HG02678 (cell line): ENCODE data around the gene MTRR.
"Not testable (repeated sequence)": the region's sequence is repeated elsewhere in the genome, so short reads cannot be mapped to it uniquely, and the experiment has no call there.

Source experiments
- ATAC-seq: cut with Tn5 transposase; IDR thresholded peaks from one replicate; pipeline ENCODE4 v1.9.1; 2021; ENCODE audit warnings: mild to moderate bottlenecking, moderate library complexity; ENCODE audit not compliant: unreplicated experiment

Gene MTRR

DNA sequence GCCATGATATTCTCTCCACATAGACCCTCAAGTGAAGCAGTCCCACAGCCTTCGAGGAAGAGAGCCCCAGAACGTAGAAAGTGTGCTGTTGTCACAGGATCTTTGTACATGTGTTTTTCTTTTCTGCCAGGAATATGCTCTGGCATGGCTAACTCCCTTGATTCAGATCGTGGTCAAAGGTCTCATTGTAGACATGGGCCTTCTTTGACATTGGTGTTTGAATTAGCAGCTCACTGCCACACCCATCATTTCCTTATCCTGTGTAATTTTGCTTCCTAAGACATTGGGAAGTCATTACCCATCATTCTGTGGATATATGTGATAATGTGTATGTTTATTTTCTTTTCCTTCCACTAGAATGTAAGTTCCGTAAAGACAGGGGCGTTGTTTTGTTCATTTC is 25.5 kb downstream of the MTRR start:
- peak; percentile 4 for ATAC-seq

DNA sequence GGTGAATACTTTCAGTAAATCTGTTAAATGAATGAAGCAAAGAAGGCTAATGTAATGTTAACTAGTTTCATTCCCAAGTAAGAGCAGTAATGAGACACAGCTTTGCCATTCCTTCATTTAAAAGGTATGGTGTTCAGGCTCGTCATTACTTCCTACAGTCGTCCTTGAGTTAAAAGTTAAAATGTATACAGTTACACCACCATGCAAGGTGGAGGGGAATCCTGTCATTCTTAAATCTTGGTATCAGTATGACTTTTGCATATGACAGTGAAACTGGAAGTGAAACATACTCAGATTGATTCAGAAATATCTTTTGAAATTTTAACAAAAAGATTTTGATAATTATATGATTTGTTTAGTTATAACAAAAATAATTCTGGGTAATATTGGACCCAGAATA is 25.9 kb downstream of the MTRR start:
- ATAC-seq: peak; percentile 99

DNA sequence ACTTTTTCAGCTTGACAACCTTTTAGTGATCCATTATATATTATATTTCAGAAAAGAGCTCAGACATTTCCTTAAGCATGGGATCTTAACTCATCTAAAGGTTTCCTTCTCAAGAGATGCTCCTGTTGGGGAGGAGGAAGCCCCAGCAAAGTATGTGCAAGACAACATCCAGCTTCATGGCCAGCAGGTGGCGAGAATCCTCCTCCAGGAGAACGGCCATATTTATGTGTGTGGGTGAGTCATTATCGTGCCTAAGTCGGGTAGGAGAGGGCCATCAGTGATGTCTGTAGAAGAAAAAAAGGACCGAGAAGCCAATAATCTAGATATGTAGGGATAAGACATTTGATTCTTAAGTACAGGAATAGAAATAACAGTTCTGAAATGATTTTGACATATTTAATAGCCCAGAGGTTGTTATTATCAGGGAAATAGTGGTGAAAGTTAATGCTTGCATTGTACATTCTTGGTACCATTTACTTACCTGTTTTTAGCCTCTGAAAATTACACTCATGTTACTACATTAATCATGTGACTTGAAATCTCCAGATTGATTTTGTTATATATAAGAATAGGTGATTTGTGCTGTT is 28.2 kb downstream of the MTRR start:
- ATAC-seq: no peak

DNA sequence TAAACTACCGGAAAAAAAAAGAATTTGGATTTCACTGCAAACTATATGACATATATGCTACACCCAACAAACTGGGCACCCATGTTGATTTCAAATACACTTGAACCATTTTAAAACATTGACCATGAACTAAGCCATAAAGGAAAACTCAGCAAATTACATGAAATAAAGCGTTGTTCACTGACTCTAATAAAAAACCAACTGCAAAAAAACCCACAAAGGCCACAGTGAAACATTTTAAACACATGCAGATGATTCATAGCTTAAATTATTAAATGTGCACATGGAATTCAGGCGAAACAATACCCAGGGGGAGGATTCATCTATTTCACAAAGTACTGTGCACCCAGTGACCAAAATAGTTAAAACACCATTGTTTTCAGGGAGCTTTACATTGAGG is 33.3 kb downstream of the MTRR start:
- ATAC-seq: no peak

DNA sequence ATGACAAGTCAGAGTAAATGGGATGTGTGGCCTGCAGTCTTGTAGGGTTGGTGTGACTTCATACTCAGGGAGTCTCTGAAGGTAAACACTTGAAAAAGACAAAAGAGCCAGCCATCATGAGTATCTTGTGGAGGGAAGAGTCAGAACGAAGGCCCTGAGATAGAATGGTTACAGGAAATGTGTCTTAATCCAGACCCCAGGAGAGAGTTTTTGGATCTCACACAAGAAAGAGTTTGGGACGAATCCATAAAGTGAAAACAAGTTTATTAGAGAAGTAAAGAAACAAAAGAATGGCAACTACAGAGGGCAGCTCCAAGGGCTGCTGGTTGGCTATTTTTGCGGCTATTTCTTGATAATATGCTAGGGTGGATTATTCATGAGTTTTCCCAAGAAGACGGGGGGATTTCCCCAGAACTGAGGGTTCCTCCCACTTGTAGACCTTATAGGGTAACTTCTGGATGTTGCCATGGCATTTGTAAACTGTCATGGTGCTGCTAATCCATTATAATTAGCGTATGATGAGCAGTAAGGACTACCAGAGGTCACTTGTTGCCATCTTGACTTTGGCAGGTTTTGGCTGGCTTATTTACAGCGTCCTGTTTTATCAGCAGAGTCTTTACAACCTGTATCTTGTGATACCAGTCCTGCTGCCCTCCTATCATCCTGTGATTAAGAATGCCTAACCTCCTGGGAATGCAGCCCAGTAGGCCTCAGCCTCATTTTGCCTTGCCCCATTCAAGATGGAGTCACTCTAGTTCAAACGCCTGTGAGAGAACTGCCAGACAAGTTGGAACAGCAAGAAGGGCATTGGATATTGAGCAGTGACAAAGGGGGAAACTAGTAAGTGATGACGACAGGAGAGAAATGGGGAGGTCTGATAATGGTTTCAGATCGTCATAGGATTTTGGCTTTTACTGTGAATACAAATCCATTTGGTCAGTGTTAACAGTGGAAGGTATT is 34.0 kb downstream of the MTRR start:
- no peak for ATAC-seq

DNA sequence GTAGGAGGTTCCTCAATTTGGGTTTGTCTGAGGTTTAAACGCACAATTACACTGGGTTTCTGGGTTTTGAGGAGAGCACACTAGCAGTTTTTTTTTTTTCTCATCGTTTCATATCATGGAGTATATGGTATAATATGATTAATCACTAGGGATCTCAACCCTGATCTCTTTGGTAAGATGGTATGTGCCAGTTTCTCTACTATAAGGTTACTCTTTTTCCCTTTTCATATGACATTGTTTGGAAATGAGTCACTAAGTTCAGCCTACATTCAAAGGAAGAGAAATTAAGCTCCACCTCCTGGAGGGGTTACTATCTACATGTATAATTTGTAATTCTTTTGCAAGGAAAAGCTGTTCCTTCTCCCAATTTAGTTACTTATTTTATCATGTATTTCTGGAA is 35.2 kb downstream of the MTRR start:
- no peak for ATAC-seq

DNA sequence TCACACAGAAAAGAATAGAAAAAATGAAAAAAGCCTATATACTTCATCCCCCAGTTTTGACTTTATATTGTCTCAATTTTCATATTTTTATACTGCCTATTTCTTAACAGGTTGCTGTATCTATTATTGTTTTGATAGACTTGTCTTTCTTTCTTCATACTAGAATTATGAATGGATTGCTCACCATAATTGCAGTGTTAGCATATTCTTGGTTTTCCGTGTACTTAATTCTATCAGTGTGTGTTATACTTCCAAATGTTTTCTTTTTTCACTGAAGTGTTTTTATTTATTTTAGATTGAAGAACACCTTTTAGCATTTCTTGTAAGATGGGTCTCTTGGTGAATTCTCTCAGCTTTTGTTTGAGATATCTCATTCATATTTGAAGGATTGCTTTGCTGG is 38.7 kb downstream of the MTRR start:
- no peak for ATAC-seq

DNA sequence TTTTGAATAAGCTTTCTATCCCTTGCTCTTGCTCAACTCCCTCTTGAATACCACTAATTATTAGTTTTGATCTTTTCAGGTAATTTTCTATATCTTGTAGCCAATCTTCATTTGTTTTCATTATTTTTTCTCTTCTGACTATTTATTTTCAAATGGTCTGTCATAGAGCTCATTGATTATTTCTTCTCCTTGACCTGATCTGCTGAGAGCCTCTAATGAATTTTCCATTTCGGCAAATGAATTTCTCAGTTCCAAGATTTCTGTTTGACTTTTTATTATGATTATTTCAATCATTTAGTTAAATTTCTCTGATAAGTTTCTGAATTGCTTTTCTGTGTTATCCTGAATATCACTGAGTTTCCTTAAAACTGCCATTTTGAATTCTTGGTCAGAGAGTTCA is 39.4 kb downstream of the MTRR start:
- no peak for ATAC-seq

DNA sequence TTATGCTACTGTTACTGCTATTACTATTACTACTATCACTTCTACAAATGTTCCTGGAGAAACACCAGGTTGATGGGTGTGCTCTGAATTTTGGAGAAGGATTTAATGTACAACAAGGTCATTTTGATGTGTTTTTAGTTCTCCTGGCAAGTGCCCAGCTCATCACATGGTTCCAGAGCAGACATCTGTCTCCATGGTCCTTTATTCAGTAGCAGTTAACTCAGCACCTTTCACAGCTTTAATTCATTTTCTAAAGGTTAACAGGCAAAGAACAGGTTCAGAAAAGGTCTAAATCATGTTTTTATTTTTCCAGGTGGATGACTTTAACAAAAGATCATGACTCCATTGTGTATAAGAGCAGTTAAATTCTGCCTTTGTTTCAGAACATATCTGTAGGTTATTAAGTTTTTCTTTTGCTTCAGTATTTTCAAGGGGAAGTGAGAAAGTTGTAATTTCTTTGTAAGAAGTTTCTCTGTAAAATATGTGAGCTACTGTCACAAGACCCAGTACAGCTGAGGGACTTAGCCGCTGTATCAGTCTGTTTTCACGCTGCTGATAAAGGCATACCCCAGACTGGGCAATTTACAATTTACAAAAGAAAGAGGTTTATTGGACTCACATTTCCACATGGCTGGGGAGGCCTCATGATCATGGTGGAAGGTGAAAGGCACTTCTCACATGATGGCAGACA is 41.9 kb downstream of the MTRR start:
- ATAC-seq: peak; percentile 62

DNA sequence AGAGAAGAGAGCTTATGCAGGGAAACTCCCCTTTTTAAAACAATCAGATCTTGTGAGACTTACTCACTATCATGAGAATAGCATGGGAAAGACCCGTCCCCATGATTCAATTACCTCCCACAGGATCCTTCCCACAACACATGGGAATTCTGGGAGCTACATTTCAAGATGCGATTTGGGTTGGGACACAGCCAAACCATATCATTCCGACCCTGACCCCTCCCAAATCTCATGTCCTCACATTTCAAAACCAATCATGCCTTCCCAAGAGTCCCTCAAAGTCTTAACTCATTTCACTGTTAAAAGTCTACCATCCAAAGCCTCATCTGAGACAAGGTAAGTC is 42.5 kb downstream of the MTRR start:
- ATAC-seq: not testable (repeated sequence)

DNA sequence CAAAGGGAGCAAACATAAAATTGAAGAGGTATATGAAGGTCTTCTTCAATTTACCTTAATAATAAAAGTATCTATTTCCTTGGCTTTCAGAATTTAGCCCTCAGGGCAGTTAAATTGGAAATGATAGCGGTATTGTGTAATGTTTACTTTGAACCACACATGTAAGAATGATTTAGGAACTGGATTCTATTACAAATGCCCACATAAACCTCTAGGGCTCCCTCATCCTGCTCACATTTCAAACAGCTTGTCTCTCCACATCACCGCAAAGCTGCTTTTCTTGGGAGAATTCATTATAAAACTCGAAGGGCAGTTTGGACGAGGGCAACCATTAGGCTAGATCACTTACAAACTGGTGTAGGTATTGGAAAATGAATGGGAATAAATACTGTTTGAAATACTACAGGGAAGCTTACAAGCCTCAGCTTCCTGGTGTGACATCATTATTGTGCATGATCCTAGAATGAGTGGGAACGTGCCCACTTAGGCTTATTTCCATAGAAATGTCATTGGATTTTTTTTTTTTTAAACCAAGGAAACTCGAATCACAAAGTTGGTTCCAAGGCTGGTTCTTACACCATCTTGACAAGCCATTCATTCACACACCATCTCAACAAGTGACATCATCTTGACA is 47.3 kb downstream of the MTRR start:
- ATAC-seq: no peak

DNA sequence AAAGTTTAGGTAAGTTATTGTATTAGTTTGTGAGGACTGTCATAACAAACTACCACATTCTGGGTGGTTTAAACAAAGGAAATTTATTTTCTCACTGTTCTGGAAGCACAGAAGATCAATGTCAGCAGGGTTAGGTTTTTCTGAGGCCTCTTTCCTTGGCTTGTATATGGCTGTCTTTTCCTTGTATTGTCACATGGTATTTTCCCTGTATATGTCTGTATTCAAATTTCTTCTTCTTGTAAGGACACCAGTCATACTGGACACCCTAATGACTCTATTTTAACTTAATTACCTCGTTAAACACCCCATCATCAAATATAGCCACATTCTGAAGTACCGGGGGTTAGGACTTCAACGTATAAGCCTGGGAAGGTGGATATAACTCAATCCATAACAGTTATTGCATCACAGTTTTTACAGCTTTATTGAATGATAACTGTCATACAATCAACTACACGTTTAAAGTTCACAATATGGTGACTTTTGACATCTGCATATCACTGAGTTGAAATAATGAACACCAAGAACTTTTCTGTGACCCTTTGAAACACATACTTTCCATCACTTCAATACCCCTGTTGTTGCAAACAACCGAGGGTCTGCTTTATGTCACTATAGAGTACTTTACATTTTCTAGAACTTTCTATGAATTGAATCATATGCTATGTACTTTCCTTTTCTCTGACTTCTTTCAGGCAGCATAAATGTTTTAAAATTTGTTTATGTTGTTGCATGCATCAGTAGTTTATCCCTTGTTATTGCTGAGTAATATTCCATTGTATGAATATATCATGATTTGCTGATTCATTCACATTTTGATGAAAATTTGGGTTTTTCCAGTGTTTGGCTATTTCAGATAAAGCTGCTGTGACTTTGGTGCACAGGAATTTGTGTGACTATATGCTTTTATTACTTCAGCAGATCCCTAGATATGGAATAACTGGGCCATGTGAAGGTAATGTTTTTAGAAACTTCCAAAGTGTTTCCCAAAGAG is 48.5 kb downstream of the MTRR start:
- ATAC-seq: no peak

DNA sequence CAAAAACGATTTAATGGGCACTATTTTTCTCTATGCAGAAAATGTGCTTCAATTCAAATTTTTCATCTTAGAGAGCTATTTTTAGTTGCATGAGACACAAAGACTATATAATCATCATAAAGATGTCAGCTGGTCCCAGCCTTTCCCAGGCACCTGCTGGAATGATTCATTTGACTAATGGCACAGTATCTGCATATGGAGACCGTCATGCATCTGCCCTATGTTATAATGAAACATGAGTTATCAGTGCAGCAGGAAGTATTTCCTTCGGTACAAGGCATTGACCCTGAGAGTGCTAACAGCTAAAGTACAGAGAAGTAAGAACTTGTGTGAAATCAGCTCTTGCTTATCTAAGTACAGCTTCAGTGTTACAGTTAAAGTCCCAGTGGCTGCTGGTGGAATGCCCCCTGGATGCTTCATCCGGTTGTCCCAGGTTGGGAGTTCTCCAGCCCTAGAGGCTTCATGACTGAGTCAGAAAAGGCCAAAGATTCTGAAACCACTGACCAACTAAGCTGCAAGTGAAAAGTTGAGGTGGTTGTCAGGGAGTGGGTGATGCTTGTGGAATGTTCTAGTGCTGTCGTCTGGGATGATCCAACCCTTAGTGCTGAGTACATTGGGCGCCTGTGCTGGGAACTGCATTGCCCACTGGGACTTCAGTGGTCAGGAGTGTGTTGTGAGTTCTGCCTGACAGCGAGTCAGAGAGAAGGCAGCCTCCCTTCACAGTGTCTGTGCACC is 57.2 kb downstream of the MTRR start:
- ATAC-seq: no peak

DNA sequence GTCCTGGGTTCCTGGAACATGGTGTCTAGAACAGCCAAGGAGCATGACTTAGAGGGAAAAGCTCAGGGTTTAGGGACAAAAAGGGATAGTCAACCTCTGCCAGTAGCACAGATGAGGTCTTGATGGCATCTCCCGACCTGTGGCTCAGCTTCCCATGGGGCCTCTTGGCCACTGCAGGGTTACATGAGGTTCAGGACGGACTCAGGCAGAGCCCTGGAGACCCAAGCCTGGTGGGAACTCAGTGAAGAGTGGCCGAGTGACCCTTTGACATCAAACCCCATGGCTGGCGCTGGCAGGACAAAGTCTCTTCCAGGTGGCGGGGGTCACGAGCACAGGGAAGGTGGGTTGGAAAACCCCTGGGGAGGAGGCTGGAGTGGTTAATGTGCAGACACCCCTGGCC is 57.8 kb downstream of the MTRR start:
- no peak for ATAC-seq

DNA sequence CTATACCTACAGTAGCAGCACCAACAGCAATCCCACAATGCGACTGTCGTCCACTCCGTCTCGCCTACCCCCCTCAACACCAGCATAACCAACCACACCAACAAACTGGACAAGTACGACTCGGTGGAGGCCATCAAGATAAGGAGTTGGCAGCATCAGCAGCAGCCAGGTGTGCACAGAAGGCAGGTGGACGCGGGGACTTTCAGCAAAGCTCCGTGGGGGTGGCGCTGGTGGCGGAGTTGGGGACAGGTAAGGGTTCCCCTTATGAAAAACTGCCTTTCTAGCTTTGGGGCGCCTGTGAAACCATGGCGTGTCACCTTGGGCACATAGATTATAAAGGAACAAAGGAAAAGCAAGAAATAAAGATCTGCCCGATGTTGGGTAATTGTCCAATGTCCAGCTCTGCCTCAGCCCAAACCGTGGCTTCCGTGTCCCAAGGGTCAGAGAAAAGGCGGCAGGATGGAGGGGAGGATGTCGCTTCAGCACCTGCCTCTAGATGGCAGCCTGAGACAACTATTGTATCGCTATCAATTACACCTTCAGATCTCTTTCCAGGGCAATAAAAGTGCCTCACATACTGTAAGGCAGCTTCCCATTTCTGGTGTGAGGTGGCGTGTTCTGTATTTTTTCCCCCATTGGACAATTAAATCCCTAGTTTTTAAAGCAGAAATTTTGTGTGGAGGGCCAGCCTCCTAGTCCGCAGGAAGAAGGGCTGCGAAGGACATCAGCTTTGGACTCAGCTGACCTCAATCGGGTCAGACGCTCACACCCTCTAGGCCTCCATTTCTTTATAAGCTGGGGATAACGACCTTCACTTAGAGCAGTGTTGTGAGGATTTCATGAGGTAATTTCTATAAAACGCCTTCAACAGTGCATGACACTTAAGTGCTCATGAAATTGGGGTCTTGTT is 58.8 kb downstream of the MTRR start:
- peak; percentile 84 for ATAC-seq

DNA sequence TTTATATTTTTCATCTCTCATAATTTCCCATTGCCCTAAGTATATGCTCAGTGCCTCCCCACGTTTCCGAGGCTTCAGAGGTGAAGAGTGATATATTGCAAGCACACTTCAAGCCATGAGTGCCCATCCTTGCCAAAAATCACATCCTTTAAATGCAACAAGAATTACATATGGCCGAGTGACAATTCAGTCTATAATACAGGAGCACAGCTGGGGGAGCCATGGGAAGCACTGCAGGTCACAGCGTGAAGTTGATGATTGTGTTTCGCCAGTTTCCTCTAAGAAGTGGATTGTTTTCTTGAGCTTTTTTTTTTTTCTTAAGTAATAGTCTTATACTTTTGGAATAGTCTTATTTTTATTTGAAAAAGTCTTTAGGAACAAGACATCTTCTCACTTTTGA is 61.1 kb downstream of the MTRR start:
- no peak for ATAC-seq

DNA sequence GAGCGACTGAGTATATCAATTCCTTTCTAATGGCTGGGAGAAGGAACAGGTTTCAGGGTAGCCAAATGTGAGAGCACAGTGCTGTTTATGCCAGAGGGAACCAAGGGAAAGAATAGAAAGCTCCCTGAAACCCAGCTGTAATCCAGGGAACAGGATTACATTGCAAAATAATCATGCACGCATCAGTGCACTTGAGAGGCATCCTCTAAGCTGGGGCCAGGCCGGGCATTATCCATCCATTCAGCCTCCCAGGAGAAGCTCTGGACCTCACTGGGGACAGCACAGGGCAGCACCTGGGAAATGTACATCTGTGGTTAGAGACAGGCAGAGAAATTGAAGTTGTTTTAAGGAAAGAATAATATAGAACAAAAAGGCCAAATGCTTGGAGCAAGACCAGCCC is 72.7 kb downstream of the MTRR start:
- ATAC-seq: no peak

DNA sequence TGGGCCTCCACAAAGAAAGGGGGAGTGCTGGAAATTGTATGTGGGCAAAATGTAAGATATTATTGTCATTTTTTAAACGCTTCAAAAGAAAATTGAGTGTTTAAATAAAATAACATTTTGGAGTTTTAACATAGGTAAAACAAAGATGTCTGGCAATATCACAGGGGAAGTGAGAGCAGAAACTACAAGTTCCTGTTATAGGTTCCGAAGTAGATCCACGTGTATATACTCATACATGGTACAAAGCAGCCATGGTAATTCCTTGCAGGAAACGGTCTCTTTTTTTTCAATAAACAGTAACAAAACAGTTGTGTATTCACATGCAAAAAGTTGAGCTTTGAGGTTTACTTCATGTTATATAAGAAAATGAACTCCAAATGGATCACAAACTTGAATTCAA is 78.4 kb downstream of the MTRR start:
- no peak for ATAC-seq
